ENCODE measurements around the gene MBOAT1. TPM values are rescaled to one million over a fixed set of nuclear protein-coding genes. Genes with fewer than 3 reads are reported as not detected.

Gene MBOAT1
- total and polyA plus RNA-seq, 2 of the 13 experiments (the other 11 are each of a cell fraction or from before 2014, with no cell fraction given): not detected

GRCh38 chr6:20137837-20138236 lies 74.4 kb downstream of the MBOAT1 start:
- intact Hi-C loops (cut with micrococcal nuclease; ENCODE audit: unreplicated experiment) (loop anchor here (5.0 kb wide), 1 partner anchor 1719 kb away; no protein-coding TSS in a partner anchor), in situ Hi-C loops (cut with HindIII; ENCODE audit: extremely low pct_ligation_motif_present, low pct_unique_long_range_greater_than_20kb) (no loop called here)
- no peaks in the 10 kb centered on the region for H3K4me1 ChIP-seq (ENCODE audit: insufficient read depth, low read length)
- FAIRE-seq (no peak), DNase-seq (ENCODE audit: low spot score) (no peak), ATAC-seq (no peak)
- no peak overlapping the region for H2AFZ ChIP-seq (ENCODE audit: low read length)
- no peaks in the 10 kb centered on the region for H3K36me3 ChIP-seq (replicated peaks in 1 of 2; ENCODE audit: control insufficient read depth in 1 of 2, insufficient read depth in 2 of 2, low read length in 2 of 2)
- no peak overlapping the region for H3K27ac ChIP-seq (ENCODE audit: extremely low read length, insufficient read depth, low read length)
- BruUV-seq (replicated peaks): no TSS peak
- H3K4me3 ChIP-seq (replicated peaks in 1 of 3; ENCODE audit: insufficient read depth in 1 of 3, low read depth in 2 of 3, low read length in 3 of 3): no peak overlapping the region
- ChIA-PET POLR2A (no interaction called here), CTCF (ENCODE audit: low intra/inter-chr PET ratio, low total read pairs) (no interaction called here)
- no peaks in the 10 kb centered on the region for H3K79me2 ChIP-seq (ENCODE audit: insufficient read depth, low read length)
- TF ChIP-seq ZNF3 (CRISPR knock-in tag; IDR thresholded peaks at IDR 0.05) (no peak), DNMT3B (CRISPR knock-in tag; conservative IDR thresholded peaks at IDR 0.05) (no peak), ZNF207 (IDR thresholded peaks at IDR 0.05; ENCODE audit: borderline replicate concordance) (no peak), XBP1 (CRISPR knock-in tag; IDR thresholded peaks at IDR 0.05) (no peak), KAT7 (CRISPR knock-in tag; IDR thresholded peaks at IDR 0.05; ENCODE audit: borderline replicate concordance) (no peak), UBTF (CRISPR knock-in tag; IDR thresholded peaks at IDR 0.05) (no peak), ZNF790 (CRISPR knock-in tag; IDR thresholded peaks at IDR 0.05; ENCODE audit: borderline replicate concordance) (no peak), ZNF563 (CRISPR knock-in tag; IDR thresholded peaks at IDR 0.05) (no peak), HNF4A (CRISPR knock-in tag; IDR thresholded peaks at IDR 0.05) (no peak)
- TF ChIP-seq, protein P1, sequence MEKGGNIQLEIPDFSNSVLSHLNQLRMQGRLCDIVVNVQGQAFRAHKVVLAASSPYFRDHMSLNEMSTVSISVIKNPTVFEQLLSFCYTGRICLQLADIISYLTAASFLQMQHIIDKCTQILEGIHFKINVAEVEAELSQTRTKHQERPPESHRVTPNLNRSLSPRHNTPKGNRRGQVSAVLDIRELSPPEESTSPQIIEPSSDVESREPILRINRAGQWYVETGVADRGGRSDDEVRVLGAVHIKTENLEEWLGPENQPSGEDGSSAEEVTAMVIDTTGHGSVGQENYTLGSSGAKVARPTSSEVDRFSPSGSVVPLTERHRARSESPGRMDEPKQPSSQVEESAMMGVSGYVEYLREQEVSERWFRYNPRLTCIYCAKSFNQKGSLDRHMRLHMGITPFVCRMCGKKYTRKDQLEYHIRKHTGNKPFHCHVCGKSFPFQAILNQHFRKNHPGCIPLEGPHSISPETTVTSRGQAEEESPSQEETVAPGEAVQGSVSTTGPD (CRISPR knock-in tag; IDR thresholded peaks at IDR 0.05): no peak
- TF ChIP-seq, protein P2, sequence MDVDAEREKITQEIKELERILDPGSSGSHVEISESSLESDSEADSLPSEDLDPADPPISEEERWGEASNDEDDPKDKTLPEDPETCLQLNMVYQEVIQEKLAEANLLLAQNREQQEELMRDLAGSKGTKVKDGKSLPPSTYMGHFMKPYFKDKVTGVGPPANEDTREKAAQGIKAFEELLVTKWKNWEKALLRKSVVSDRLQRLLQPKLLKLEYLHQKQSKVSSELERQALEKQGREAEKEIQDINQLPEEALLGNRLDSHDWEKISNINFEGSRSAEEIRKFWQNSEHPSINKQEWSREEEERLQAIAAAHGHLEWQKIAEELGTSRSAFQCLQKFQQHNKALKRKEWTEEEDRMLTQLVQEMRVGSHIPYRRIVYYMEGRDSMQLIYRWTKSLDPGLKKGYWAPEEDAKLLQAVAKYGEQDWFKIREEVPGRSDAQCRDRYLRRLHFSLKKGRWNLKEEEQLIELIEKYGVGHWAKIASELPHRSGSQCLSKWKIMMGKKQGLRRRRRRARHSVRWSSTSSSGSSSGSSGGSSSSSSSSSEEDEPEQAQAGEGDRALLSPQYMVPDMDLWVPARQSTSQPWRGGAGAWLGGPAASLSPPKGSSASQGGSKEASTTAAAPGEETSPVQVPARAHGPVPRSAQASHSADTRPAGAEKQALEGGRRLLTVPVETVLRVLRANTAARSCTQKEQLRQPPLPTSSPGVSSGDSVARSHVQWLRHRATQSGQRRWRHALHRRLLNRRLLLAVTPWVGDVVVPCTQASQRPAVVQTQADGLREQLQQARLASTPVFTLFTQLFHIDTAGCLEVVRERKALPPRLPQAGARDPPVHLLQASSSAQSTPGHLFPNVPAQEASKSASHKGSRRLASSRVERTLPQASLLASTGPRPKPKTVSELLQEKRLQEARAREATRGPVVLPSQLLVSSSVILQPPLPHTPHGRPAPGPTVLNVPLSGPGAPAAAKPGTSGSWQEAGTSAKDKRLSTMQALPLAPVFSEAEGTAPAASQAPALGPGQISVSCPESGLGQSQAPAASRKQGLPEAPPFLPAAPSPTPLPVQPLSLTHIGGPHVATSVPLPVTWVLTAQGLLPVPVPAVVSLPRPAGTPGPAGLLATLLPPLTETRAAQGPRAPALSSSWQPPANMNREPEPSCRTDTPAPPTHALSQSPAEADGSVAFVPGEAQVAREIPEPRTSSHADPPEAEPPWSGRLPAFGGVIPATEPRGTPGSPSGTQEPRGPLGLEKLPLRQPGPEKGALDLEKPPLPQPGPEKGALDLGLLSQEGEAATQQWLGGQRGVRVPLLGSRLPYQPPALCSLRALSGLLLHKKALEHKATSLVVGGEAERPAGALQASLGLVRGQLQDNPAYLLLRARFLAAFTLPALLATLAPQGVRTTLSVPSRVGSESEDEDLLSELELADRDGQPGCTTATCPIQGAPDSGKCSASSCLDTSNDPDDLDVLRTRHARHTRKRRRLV (CRISPR knock-in tag; IDR thresholded peaks at IDR 0.05): no peak
- TF ChIP-seq, protein P3, sequence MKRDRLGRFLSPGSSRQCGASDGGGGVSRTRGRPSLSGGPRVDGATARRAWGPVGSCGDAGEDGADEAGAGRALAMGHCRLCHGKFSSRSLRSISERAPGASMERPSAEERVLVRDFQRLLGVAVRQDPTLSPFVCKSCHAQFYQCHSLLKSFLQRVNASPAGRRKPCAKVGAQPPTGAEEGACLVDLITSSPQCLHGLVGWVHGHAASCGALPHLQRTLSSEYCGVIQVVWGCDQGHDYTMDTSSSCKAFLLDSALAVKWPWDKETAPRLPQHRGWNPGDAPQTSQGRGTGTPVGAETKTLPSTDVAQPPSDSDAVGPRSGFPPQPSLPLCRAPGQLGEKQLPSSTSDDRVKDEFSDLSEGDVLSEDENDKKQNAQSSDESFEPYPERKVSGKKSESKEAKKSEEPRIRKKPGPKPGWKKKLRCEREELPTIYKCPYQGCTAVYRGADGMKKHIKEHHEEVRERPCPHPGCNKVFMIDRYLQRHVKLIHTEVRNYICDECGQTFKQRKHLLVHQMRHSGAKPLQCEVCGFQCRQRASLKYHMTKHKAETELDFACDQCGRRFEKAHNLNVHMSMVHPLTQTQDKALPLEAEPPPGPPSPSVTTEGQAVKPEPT (CRISPR knock-in tag; IDR thresholded peaks at IDR 0.05; ENCODE audit: low read depth): no peak
- TF ChIP-seq, protein P4, sequence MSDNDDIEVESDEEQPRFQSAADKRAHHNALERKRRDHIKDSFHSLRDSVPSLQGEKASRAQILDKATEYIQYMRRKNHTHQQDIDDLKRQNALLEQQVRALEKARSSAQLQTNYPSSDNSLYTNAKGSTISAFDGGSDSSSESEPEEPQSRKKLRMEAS (IDR thresholded peaks at IDR 0.05): no peak
- peaks cover 0 to 3% of the 10 kb centered on the region in 2 experiments; a peak in 1 of 5 replicates for H3K27me3 ChIP-seq (ENCODE audit: control insufficient read depth in 1 of 2, insufficient read depth in 2 of 2, low read length in 2 of 2)
- no peaks in the 10 kb centered on the region for H3K9me3 ChIP-seq (ENCODE audit: low read length)
- H4K20me1 ChIP-seq (ENCODE audit: insufficient read depth, low read length): no peaks in the 10 kb centered on the region
- no peak overlapping the region for H3K4me2 ChIP-seq (ENCODE audit: low read depth, low read length)
- under 1% methylated on average over 4 of the region's 4 CpGs for WGBS (ENCODE audit: low lambda C conversion rate)
- H3K9ac ChIP-seq (ENCODE audit: insufficient read depth, low read depth, low read length): no peak overlapping the region

All from HepG2 (cell line).